ENCODE results near the gene CNTNAP2.

- TF ChIP-seq CTCF (tag by site-specific recombination; IDR thresholded peaks at IDR 0.05) (no peak), REST (tag by site-specific recombination; IDR thresholded peaks at IDR 0.05) (no peak), ZNF169 (tag by site-specific recombination; IDR thresholded peaks at IDR 0.05) (no peak), WT1 (tag by site-specific recombination; IDR thresholded peaks at IDR 0.05) (no peak), ZBTB17 (tag by site-specific recombination; IDR thresholded peaks at IDR 0.05) (no peak), ZNF324 (tag by site-specific recombination; IDR thresholded peaks at IDR 0.05) (no peak), ZNF311 (tag by site-specific recombination; IDR thresholded peaks at IDR 0.05; ENCODE audit: borderline replicate concordance) (no peak), ZNF701 (tag by site-specific recombination; IDR thresholded peaks at IDR 0.05) (no peak), TSHZ1 (tag by site-specific recombination; IDR thresholded peaks at IDR 0.05; ENCODE audit: borderline replicate concordance) (no peak)
These were observed 2275.0 kb downstream of the CNTNAP2 start for GRCh38 chr7:148391591-148391990.
